Measurements from ENCODE around the gene CD1D.

DNA sequence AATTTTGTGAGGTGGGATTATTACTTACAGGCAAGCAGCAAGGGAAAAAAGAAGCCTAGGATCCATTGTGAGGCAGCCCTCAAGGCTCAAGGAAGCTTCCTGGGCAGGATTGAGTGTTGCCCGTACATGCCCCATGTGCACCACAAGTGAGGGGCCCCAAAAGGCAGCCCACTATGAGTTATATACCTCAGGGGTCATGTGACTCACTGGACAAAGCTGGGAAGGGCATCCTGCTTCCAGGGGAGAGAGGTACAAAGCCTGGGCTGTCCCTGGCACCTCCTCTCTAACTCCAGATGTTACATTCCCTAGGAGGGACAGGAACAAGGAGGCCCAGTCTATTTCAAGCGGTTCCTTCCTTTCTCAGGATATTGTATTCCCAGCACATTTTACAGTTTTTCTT is 34.0 kb upstream of the CD1D start:
- no peak for TF ChIP-seq EP300 (conservative IDR thresholded peaks at IDR 0.05; ENCODE audit: poor library complexity, severe bottlenecking)
- TF ChIP-seq, protein P1, sequence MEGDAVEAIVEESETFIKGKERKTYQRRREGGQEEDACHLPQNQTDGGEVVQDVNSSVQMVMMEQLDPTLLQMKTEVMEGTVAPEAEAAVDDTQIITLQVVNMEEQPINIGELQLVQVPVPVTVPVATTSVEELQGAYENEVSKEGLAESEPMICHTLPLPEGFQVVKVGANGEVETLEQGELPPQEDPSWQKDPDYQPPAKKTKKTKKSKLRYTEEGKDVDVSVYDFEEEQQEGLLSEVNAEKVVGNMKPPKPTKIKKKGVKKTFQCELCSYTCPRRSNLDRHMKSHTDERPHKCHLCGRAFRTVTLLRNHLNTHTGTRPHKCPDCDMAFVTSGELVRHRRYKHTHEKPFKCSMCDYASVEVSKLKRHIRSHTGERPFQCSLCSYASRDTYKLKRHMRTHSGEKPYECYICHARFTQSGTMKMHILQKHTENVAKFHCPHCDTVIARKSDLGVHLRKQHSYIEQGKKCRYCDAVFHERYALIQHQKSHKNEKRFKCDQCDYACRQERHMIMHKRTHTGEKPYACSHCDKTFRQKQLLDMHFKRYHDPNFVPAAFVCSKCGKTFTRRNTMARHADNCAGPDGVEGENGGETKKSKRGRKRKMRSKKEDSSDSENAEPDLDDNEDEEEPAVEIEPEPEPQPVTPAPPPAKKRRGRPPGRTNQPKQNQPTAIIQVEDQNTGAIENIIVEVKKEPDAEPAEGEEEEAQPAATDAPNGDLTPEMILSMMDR (IDR thresholded peaks at IDR 0.05; ENCODE audit: poor library complexity, severe bottlenecking) = no peak
- no peak for TF ChIP-seq POLR2AphosphoS5 (IDR thresholded peaks at IDR 0.05)
- TF ChIP-seq EZH2 (IDR thresholded peaks at IDR 0.05; ENCODE audit: borderline replicate concordance, insufficient read depth, low read length, poor library complexity, severe bottlenecking) = no peak
- TF ChIP-seq SMC3 (conservative IDR thresholded peaks at IDR 0.05; ENCODE audit: poor library complexity) = no peak
- TF ChIP-seq MXI1 (conservative IDR thresholded peaks at IDR 0.05; ENCODE audit: poor library complexity, severe bottlenecking) = no peak
- TF ChIP-seq, protein P2, sequence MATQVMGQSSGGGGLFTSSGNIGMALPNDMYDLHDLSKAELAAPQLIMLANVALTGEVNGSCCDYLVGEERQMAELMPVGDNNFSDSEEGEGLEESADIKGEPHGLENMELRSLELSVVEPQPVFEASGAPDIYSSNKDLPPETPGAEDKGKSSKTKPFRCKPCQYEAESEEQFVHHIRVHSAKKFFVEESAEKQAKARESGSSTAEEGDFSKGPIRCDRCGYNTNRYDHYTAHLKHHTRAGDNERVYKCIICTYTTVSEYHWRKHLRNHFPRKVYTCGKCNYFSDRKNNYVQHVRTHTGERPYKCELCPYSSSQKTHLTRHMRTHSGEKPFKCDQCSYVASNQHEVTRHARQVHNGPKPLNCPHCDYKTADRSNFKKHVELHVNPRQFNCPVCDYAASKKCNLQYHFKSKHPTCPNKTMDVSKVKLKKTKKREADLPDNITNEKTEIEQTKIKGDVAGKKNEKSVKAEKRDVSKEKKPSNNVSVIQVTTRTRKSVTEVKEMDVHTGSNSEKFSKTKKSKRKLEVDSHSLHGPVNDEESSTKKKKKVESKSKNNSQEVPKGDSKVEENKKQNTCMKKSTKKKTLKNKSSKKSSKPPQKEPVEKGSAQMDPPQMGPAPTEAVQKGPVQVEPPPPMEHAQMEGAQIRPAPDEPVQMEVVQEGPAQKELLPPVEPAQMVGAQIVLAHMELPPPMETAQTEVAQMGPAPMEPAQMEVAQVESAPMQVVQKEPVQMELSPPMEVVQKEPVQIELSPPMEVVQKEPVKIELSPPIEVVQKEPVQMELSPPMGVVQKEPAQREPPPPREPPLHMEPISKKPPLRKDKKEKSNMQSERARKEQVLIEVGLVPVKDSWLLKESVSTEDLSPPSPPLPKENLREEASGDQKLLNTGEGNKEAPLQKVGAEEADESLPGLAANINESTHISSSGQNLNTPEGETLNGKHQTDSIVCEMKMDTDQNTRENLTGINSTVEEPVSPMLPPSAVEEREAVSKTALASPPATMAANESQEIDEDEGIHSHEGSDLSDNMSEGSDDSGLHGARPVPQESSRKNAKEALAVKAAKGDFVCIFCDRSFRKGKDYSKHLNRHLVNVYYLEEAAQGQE (IDR thresholded peaks at IDR 0.05; ENCODE audit: borderline replicate concordance) = no peak
- TF ChIP-seq RAD21 (conservative IDR thresholded peaks at IDR 0.05) = no peak
